GM19372 (cell line): ENCODE results near the gene HIVEP3.

ENCODE experiments used
- ATAC-seq: cut with Tn5 transposase; IDR thresholded peaks from one replicate; pipeline ENCODE4 v1.9.1; 2021; ENCODE audit warnings: mild to moderate bottlenecking, low read depth, moderate library complexity; ENCODE audit not compliant: unreplicated experiment

The HIVEP3 gene

GRCh38 chr1:41678111-41678878 is 240.4 kb downstream of the HIVEP3 start:
- ATAC-seq, result no peak

GRCh38 chr1:41677620-41678019 is 241.1 kb downstream of the HIVEP3 start:
- ATAC-seq, result no peak

GRCh38 chr1:41675401-41675800 is 243.3 kb downstream of the HIVEP3 start:
- no peak for ATAC-seq

GRCh38 chr1:41674522-41674921 is 244.2 kb downstream of the HIVEP3 start:
- ATAC-seq, result no peak

GRCh38 chr1:41673806-41674205 is 244.9 kb downstream of the HIVEP3 start:
- no peak for ATAC-seq

GRCh38 chr1:41673378-41673777 is 245.3 kb downstream of the HIVEP3 start:
- ATAC-seq, result no peak

GRCh38 chr1:41672641-41673361 is 245.9 kb downstream of the HIVEP3 start:
- no peak for ATAC-seq

- no peak for ATAC-seq
These were observed 246.5 kb downstream of the HIVEP3 start for GRCh38 chr1:41672173-41672572.

GRCh38 chr1:41671116-41671755 is 247.5 kb downstream of the HIVEP3 start:
- ATAC-seq, result no peak

GRCh38 chr1:41670217-41670957 is 248.3 kb downstream of the HIVEP3 start:
- no peak for ATAC-seq

GRCh38 chr1:41668967-41669366 is 249.8 kb downstream of the HIVEP3 start:
- ATAC-seq, result no peak

GRCh38 chr1:41668054-41668660 is 250.6 kb downstream of the HIVEP3 start:
- no peak for ATAC-seq

GRCh38 chr1:41666981-41667631 is 251.6 kb downstream of the HIVEP3 start:
- ATAC-seq, result no peak

GRCh38 chr1:41665962-41666917 is 252.5 kb downstream of the HIVEP3 start:
- no peak for ATAC-seq

GRCh38 chr1:41664861-41665640 is 253.7 kb downstream of the HIVEP3 start:
- no peak for ATAC-seq

GRCh38 chr1:41663671-41664400 is 254.9 kb downstream of the HIVEP3 start:
- ATAC-seq, result no peak

GRCh38 chr1:41662765-41663437 is 255.8 kb downstream of the HIVEP3 start:
- no peak for ATAC-seq
